ENCODE measurements around the gene GSTA4.
A peak's percentile ranks its signal among the peaks of the same experiment; 100 is the strongest.

Gene GSTA4, protein sequence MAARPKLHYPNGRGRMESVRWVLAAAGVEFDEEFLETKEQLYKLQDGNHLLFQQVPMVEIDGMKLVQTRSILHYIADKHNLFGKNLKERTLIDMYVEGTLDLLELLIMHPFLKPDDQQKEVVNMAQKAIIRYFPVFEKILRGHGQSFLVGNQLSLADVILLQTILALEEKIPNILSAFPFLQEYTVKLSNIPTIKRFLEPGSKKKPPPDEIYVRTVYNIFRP

DNA sequence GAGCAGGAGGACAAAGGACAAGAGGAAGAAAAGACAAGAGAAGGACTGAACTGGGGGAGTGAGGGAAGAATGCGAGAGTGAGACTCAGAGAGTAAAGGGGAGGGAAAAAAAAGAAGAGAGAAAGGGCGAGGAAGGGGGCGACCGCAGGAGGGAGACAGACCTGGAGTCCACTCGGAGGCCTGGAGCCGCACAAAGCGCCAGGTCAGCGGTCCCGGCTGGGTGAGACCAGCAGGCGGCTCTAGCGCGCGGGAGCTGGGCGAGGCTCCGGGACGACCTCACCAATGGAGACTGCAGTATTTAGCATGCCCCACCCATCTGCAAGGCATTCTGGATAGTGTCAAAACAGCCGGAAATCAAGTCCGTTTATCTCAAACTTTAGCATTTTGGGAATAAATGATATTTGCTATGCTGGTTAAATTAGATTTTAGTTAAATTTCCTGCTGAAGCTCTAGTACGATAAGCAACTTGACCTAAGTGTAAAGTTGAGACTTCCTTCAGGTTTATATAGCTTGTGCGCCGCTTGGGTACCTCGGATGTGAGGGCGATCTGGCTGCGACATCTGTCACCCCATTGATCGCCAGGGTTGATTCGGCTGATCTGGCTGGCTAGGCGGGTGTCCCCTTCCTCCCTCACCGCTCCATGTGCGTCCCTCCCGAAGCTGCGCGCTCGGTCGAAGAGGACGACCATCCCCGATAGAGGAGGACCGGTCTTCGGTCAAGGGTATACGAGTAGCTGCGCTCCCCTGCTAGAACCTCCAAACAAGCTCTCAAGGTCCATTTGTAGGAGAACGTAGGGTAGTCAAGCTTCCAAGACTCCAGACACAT, at the start of gene GSTA4:
Gene GSTA4 (minus strand): TSS at position 196 of the 824 bp plus-strand sequence. CDS start 1,041 bp downstream, outside the sequence.
- DNase-seq, result peak; percentile 95

DNA sequence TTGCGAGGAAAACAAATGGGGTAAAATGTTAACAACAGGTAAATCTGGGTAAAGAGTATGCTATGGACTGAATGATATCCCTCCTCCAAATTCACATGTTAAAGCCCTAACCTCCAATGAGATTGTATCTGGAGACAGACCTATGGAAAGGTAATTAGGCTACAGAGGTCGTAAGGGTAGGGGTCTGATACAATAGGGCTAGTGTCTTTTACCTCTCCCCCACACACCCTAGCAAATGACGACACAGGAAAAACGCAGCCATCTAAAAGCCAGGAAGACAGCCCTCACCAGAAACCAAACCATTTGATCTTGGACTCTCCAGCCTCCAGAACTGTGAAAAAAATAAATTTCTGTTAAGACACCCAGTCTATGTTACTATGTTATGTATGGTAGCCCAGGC, 49.5 kb upstream of the GSTA4 start:
- DNase-seq, result no peak

DNA sequence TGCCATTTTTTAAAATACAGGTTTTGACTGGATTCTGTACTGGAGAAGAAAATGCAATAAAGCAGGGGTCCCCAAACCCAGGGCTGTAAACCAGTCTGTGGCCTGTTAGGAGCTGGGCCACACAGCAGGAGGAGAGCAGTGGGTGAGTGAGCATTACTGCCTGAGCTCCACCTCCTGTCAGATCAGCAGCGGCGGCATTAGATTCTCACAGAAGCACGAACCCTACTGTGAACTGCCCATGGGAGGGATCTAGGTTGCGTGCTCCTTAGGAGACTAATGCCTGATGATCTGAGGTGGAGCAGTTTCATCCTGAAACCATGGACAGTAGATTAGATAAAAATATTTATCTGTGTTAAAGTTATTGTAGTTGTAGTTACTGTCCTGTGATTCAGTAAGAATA, 49.0 kb upstream of the GSTA4 start:
- no peak for DNase-seq

DNA sequence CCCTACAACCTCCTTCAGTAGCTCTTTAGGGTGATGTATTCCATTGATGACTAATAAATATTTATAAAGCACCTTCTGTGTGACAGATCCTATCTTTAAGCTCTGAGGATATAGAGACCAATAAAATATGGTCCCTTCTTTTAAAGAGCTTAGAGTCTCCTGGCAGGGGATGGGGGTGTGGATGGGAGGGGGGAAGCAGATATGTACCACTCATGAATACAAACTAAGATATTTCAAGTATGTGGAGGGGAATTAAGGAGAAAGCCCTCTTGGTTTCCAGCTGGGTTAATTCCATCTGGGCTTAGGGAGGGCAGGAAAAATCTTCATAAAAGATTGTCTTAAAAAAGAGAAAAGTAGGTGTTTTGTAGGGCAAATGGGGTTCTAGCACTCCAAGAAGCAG, 48.5 kb upstream of the GSTA4 start:
- DNase-seq, result no peak

DNA sequence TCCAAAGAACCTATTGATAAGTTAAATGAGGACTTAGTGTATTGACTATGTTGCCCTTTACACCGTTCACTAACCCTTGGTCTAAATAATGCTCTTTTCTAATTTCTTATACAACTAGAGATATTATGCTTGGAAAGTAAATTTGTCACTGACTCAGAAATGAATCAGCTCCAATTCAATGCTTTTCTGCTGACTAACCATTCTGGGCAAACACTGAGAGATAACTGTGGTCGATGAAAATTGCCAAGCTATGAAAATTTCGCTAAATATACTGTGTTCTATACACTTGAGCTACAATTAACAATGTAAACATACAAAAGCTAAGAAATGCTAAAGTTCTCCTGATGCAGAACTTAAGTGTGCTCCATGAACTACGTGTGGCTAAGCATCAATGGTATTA, 47.0 kb upstream of the GSTA4 start:
- no peak for DNase-seq

DNA sequence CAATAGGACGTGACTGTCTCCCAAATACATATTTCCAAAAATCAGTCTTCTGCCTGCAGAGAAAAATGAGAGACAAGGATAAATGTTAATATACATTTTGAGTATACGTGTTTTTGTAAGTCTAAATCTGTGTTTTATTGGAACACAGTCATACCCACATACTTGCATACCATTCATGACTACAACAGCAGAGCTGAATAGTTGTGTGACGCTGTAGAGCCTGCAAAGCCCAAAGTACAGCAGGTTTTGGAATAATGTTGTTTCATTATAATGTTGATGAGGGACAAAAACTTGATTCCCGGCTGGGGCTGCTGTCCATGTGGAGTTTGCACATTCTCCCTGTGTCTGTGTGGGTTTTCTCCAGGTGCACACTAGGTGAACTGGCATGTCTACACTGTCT, 46.3 kb upstream of the GSTA4 start:
- no peak for DNase-seq

DNA sequence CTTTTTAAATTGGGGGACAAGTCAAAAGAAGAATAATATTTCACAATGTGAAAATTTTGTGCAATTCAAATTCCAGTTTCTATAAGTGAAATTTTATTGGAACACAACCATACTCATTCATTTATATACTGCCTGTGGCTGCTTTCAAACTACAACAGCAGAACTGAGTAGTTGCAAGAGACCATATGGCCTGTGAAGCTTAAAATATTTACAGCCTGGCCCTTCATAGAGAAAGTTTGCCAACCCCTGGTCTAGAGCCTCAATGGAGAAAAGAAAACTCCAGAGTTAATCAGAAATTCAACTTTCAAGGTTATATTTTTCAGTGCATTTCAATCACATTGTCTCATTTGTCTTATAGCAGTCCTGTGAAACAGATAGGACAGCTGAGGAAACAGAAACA, 43.5 kb upstream of the GSTA4 start:
- DNase-seq, result no peak

DNA sequence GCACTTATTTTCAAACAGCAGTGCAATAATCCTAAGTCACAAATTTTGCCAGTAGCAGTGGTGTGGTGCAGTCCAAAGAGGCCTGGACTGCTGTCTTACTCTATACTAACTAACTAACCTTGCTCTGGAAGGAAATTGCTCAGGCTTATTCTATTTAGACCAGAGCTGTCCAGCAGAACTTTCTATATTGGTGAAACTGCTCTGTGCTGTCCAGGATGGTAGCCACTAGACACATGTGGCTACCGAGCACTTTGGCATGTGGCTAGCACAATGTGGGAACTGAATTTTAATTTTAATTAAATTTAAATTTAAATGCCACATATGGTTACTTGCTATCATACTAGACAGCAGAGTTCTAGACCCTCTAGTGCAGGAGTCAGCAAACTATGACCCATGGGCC, 43.1 kb upstream of the GSTA4 start:
- no peak for DNase-seq

DNA sequence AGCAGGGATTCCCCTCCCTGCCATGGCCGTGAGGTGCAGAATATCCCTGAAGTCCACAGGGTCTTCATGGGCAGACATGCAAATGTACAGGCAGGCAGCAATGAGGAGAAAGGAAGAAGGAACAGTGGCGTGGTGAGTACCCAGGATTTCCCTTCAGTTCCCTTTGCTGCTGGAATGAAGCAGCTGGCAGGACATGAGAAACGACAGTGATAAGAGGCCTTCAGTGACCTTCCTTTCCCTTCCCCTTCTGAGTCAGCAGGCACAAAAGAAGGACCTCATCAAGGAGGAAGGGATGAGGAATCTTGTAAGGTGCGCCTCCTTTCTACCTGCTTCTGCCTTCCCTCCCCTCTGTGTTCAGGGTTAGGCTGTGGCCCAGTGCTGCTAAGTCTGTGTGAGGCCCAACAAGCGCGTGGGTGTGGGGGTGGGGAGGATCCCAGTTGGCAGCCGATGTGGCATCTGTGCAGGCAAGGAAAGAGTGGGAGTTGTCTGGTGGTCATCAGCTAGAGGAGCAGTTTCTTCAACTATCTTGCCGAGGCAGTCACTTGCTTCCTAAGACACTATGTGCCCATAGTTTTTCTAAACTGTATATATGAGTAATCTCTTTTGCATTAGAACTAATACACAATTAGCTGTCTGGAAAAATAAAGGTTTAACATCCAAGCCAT, 40.6 kb upstream of the GSTA4 start:
- DNase-seq, result no peak

DNA sequence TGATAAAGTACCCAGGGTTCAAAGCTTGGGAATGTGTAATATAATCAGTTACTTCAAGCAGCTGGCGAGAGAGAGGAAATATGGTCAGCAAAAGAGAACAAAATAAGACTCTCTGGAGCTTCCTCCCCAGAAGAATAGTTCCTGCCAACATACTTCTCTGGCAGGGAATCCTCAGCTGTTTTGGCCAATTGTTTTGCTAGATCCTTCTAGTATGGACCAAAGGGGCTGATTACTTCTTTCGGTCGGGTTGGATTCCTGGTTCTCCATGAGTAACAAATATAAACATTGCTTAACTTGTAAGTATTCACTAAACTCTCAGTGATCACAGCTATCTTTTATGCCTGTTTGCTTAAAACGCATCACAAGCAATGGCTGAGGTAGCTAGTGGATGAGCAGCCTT, 38.7 kb upstream of the GSTA4 start:
- no peak for DNase-seq

DNA sequence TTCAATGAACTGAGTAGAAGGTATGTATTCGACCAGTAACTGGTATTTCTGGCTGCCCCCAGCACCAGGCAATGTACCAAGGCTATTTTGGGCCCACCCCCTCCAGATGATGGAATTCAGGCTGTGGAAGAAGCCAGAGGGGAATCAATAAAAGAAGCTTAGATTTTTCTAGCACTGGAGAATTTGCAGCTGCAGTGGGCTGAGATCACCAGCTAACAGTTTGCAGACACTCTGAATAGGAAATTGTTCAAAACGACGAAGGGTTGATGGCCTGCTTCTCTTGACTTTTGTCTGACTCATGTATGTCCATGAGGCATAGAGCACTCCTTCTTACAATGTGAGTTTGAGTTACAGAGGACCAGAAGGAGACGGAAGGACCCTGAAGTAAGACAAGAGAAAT, 37.8 kb upstream of the GSTA4 start:
- no peak for DNase-seq

DNA sequence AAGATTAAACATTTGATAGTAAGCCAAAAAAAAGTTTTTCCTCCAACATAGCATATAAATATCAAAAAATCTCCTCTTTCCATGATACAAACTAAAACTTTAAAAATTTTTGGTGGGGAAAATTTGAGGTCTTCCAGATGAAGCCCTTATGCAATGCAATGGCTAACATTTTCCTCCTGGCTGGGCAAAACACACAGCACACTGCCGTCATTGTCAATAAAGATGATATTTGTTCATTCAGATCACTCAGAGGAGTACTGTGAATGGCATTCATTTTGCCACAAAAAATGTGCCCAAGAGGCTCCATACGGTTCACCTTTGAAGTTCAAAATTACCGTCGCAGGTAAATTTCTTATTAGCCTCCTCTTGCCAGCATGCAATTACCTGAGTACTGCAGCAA, 36.2 kb upstream of the GSTA4 start:
- no peak for DNase-seq

DNA sequence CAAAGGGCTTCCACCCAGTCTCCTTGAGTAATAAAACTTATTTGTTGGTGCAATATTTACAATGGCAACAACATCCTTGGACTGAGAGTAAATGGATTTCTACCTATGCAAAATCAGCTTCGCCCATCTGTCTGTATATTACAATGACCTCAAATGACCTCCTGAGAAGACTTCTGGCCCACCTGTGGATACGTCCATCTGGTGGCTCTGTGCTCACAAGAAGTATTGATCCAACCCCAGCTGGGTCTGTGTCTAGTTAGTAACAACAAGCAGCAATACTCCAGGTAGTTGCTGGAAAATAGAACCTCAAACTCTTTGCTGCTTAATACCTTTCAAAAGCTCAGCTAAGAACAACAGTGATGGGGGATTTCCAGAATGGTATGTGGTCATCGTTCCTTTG, 34.7 kb upstream of the GSTA4 start:
- no peak for DNase-seq

DNA sequence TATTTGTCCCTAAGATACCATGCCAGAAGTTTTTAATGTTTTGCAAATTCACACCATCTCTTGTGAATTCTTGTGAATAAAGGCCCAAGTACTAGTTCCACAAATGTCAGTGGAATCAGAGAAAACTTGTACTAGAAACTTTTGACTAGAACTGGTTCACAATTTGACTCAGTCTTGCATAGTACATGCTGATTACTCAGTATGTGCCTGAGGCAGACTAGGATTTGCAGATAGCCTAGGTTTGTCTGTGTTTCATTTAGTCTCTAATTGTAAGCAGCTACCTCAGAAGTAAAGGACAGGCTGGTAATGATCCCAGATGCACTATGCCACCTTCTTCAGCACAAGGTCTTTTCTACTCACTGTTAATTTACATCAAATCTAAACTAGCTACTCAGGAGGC, 34.2 kb upstream of the GSTA4 start:
- DNase-seq, result no peak

DNA sequence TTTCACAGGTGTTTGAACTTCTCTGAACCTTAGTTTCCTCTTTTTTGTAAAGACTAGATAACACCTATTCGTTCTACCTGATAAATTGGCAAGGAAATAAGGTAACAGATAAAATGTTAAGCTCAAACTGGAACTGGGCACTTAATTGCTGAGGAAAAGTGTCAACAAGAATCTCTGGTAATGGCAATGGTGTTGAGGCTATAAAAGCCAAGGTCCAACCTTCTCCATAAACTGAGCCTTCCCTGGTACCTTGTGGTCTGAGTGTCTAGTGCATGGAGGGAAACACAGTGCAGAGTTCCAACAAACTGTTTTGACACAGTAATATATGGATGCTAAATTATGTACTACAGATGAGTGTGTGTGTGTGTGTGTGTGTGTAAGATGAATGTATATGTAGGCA, 33.4 kb upstream of the GSTA4 start:
- no peak for DNase-seq

DNA sequence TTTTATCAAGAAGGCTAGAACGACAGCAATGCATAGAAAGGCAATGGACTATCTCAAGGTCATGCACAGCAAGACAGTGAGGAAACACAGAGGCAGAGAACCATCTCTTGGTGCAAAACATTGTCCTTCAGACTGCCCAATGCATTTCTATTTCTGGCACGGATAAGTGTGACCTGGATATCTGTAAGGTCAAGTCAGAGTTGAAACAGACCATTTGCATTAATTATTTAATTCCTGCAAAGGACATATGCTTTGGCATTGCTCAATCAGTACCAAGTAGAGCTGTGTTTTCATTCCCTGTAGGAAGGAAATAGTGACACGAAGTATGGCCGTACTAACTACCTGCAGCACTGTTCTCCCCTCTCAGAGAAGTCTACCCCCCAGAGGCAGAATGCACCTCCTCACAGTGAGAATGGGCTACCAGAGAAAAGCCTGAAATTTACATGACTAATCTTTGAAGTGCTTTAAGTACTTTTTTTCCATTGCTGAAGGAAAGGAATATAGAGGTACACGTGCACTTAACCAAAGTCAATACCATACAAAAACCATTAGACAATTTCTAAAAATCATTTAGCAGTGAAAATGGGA, 32.1 kb upstream of the GSTA4 start:
- no peak for DNase-seq

DNA sequence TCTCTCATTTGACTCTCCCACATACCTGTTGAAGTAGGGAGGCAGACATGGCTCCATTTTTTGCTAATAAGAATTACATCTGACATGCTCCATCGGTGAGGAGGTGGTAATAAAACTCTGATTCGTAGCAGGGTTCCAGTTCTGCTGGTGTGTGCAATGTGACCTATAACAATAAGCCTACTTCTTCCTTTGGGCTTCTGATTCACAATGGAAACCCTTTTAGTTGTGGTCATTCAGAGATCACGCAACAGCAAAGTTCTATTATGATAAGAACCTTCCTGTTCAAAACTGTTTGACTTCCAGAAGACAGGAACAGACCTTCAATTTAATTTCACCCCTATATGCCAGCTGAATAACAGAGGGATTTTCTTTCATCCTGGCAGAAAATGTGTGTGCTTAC, 31.4 kb upstream of the GSTA4 start:
- DNase-seq, result no peak

DNA sequence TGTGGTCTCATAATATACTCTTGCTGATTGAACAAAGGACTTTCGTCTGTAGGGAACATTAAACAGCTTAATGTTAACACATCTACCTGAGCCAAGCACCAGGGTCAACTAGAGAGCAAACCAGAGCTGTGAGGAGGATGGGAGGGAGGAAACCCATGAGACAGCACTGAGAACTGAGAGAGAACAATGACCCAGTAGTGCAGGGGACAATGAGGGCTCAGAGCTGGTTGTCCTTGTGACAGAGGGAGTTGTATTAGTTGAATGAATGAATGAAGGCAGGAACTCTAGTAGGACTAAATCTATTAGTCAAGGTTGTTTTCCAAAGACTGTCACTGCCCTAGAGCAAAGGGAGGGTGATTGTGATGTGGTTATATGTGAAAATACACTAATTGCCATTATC, 28.2 kb upstream of the GSTA4 start:
- DNase-seq, result no peak

DNA sequence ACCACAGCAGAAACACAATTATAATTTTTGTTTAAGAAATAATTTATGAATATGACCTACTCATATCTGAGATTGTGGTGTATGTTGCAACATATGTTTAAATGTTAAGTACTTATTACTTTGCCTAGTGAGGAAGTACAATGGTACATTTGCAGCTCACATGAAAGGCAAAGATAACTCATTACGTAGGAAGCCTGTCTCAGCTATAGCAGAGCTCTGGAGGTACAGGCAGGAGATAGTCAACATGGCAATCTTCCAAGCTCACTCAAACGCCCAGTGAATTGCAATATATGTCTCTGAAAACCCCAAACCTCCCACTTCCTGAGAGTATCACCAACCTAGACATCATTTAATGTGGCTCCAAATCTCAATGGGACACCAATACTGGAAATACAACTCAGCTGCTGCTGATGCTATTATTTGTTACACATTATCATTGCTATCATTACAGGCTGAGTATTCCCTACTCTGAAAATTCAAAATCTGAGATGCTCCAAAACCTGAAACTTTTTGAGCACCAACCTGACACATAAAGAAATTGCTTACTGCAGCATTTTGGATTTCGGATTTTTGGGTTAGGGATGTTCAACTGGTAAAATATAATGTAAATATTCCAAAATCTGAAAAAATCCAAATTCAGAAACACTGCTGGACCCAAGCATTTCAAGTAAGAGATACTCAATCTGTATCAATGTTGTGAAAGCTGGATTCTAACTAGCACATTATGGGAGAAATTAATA, 25.1 kb upstream of the GSTA4 start:
- DNase-seq, result no peak

DNA sequence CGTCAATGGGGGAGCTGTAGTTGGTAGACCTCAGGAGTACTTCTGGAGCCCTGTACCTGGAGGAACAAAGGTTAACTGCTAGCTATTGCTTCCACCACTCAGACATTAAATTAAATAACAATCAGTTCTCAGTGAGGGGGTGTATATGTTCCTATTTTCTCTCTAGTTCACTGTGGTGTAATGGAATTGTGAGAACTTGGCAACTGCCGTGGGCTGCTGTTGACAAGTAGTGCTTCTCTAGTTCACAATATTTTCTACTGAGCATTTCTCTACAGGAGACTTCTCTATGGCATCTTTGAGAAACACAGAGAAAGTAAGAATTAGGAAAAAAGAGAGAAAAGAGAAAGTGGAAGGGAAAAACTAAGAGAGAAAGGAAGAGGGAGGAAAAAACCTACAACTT, 23.4 kb upstream of the GSTA4 start:
- DNase-seq, result no peak

DNA sequence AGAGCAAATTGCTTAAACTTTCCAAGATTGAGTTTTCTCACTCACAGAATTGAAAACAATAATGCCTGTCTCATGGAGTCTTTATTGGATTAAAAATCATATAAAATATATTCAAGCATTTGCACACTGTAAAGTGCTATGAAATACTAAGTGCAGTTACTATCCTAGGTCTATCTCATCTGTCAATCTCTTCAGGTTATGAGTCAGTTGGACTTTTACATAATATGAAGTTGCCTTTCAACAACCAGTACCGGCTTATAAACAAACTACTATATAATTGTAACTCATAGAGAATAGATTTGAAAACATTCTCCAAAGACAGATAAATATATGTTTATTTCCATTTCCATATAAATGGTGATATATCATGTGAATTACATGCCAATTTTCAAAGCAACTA, 20.4 kb upstream of the GSTA4 start:
- DNase-seq, result no peak

DNA sequence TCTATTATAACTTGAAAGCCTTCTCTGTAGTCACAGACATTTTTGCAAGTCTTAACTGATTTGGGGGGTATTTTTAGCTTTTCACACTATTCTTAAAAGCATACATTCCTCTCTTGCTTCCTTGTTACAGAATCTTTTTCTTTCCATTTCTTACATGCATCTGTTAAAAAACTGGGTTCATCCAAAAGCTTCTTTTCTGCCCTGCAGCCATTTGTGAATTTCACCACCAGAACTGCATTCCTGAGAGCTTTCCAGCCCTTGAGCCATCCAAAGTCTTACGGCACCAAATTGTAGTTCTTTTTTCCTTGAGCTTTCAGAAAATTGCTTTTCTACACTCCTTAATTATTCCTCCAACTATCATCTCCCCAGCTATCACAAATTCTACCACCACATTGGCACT, 19.7 kb upstream of the GSTA4 start:
- DNase-seq, result no peak

DNA sequence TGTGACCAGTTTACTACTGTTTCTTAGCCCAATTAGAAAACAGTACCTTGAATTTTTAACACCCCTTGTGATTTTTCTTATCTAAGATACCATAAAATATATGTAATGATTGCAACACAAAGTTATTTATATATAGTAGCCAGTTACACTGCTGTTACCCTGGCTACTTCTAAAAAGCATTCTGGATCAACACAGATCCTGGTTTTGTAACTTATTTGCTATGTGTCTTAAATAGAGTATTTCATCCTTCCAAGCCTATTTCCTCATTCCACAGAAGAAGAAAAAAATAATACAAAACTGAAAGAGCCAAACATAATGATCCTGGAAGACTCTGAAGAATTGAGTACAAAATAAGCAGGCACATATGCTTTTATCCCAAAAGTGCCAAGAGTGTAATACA, 19.0 kb upstream of the GSTA4 start:
- no peak for DNase-seq
